WI38 (cell line): ENCODE data around the gene PTOV1.

Experiments
- H3K4me3 ChIP-seq: 2 replicates; pipeline ENCODE4 v1.5.1; 2011; ENCODE audit warnings: low read depth, mild to moderate bottlenecking, control low read depth, low read length
- CTCF ChIP-seq: IDR thresholded peaks from 2 replicates; pipeline ENCODE4 v1.5.1; 2012; ENCODE audit warnings: low read depth, mild to moderate bottlenecking, control low read depth, low read length

The PTOV1 gene

DNA sequence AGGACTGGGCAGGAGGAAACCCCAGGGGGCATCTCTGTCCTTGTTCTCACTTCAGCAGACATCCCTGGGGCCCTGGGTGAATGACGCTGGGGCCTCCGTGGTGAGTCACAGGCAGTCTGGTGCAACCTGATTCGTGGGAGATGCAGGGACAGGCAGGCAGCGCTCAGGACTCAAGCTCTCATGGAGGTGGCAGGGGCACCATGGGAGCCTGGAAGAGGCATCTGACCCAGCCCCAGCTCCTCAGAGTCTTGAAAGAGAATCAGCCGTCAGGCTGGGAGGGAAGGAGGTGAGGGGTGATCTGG lies 14.0 kb upstream of the PTOV1 start:
- no peak for TF ChIP-seq CTCF

DNA sequence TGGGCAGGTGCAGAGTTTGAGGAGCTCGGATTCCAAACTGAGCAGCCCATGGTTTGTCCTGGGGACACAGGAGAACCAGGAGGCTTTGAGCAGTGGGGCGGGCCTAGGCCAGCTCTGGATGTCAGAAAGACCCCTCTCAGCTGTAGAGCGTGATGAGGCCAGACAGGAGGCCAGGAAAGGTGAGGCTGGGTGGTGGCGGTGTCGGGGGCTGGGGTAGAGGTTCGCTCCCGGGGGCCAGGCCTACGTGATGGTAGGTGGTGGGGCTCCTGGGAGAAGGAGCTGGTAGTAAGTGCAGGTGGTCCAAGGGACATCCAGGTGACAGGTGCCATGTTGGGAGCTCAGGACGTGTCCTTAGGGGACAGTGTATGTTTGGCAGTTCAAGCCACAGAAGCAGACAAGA lies 13.5 kb upstream of the PTOV1 start:
- H3K4me3 ChIP-seq, result no peak overlapping the region

More for the DNA sequence above, 14.0 kb upstream of the PTOV1 start:
- H3K4me3 ChIP-seq, result no peak overlapping the region

DNA sequence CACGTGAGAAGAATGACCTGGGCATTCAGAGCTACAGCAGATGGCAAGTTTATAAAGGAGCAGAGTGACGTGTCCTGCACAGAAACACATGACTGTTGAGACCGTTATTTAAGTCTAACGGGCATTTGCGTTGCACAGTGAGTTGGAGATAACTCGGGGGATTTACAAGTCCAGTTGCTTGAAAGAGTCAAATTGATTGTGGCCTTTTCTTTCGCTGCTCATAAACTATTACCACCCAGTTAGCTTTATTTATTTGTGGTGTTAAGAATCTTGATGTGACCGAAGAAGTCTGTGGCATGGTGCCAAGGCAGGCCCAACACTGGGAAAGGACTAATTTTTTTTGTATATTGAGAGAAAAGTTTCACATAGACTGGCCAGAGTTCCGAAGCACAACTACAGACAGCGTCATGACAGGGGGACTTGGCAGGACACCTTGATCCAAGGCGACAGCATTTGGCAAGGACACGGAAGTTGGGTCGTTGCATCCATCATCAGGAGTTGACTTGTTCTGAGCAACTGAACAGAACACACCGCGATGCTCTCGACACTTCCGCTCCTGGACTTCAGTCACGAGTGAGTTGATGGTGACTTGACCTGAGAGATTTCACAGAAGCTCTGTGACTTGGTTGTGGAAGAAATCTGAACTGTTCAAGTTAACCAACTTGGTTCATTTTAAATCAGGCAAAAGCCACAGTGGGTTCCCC lies 11.9 kb upstream of the PTOV1 start:
- H3K4me3 ChIP-seq, result no peak overlapping the region
- no peak for TF ChIP-seq CTCF

More for the DNA sequence above, 13.5 kb upstream of the PTOV1 start:
- TF ChIP-seq CTCF, result no peak

DNA sequence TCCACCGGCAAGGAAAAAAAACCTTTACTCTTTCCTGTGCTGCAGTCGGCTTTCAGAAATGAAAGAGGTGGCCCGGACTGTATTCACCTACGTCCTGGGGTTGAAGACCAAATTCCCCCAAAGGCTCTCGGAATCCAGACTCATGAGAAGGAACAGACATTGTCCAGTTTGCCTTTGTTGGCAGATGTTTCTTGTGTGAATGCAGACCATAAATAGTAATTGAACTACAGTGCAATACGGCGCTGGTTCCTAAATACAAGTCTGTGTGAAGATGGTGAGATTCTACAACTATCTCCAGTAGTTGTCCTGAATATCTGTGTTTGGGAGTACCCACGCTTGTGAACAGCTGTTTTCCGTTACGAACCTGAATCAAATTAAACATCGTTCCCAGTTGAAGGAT lies 11.2 kb upstream of the PTOV1 start:
- no peak overlapping the region for H3K4me3 ChIP-seq
- no peak for TF ChIP-seq CTCF

DNA sequence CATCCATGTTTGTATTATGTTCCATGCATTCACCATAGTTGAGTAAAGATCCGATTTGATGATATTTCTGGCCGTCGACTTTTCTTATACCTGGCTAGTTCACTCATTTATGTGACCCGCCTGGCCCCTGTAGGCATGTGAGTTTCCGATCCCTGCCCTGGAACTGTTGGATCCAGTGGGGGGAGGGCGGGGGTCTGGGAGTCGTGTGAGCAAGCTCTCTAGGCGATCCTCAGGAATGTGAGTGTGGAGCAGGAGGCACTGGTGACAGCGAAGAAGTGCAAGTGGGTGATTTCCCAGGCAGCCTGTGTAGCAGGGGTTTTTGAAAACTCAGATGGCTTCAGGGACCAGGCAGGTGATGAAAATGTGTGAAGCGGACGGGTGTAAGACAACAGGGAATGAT lies 10.6 kb upstream of the PTOV1 start:
- no peak overlapping the region for H3K4me3 ChIP-seq
- no peak for TF ChIP-seq CTCF

DNA sequence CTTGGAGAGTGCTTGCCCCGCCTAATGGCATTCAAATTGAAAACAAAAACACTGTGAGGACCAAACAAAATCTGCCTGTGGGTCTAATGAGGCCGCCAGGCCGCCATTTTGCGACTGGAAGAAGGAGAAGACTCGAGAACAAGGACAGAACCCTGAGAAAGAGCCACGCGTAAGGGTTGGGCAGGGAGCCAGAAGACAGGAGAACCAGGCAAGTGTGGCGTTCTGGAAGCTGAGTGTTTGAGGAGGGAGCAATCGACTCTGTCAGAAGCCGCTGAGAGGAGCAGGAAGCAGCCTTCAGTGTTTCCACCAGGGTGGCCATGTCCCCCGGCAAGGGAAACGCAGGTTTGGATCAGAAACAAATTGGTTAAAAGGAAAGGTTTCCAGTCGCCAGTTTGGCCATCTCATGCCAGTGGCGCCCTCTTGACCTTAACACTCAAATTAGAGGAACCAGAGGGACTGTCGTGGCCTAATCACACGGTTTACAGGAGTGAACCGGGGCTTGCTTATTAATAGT lies 10.2 kb upstream of the PTOV1 start:
- no peak overlapping the region for H3K4me3 ChIP-seq
- TF ChIP-seq CTCF, result no peak

- no peak overlapping the region for H3K4me3 ChIP-seq
- no peak for TF ChIP-seq CTCF
Measured at GRCh38 chr19:49843265-49843664, 7.7 kb upstream of the PTOV1 start.
